ENCODE data around the gene CDKN2AIP.
"Not testable (repeated sequence)": the region's sequence is repeated elsewhere in the genome, so short reads cannot be mapped to it uniquely, and the experiment has no call there.

The CDKN2AIP gene

GRCh38 chr4:183430317-183430993, 14.0 kb upstream of the CDKN2AIP start:
- H3K4me3 ChIP-seq (ENCODE audit: low read depth, low read length): no peak overlapping the region
- no peak for TF ChIP-seq CTCF (IDR thresholded peaks at IDR 0.05; ENCODE audit: low read depth, low read length)

GRCh38 chr4:183430994-183431347, 13.5 kb upstream of the CDKN2AIP start:
- no peak overlapping the region for H3K4me3 ChIP-seq (ENCODE audit: low read depth, low read length)
- no peak for TF ChIP-seq CTCF (IDR thresholded peaks at IDR 0.05; ENCODE audit: low read depth, low read length)

- no peak for TF ChIP-seq CTCF (IDR thresholded peaks at IDR 0.05; ENCODE audit: low read depth, low read length)
- no peak overlapping the region for H3K4me3 ChIP-seq (ENCODE audit: low read depth, low read length)
Observed at GRCh38 chr4:183431614-183432013, 12.8 kb upstream of the CDKN2AIP start.

- not testable (repeated sequence) for H3K4me3 ChIP-seq (ENCODE audit: low read depth, low read length)
Observed at GRCh38 chr4:183433183-183433582, 11.3 kb upstream of the CDKN2AIP start.

- no peak for TF ChIP-seq CTCF (IDR thresholded peaks at IDR 0.05; ENCODE audit: low read depth, low read length)
- H3K4me3 ChIP-seq (ENCODE audit: low read depth, low read length): no peak overlapping the region
Observed at GRCh38 chr4:183434264-183434663, 10.2 kb upstream of the CDKN2AIP start.

- H3K4me3 ChIP-seq (ENCODE audit: low read depth, low read length): no peak overlapping the region
- no peak for TF ChIP-seq CTCF (IDR thresholded peaks at IDR 0.05; ENCODE audit: low read depth, low read length)
Observed at GRCh38 chr4:183434666-183435190, 9.7 kb upstream of the CDKN2AIP start.

- TF ChIP-seq CTCF (IDR thresholded peaks at IDR 0.05; ENCODE audit: low read depth, low read length): no peak
- no peak overlapping the region for H3K4me3 ChIP-seq (ENCODE audit: low read depth, low read length)
Observed at GRCh38 chr4:183435803-183436202, 8.6 kb upstream of the CDKN2AIP start.

GRCh38 chr4:183436417-183436816, 8.0 kb upstream of the CDKN2AIP start:
- no peak for TF ChIP-seq CTCF (IDR thresholded peaks at IDR 0.05; ENCODE audit: low read depth, low read length)
- no peak overlapping the region for H3K4me3 ChIP-seq (ENCODE audit: low read depth, low read length)
